Myocyte (in vitro differentiated cells): Measurements from ENCODE around the gene OR1A1. TPM values are rescaled to one million over a fixed set of nuclear protein-coding genes. Genes with fewer than 3 reads are reported as not detected.
"Not testable (repeated sequence)": the region's sequence is repeated elsewhere in the genome, so short reads cannot be mapped to it uniquely, and the experiment has no call there.

Experiments used
- DNase-seq: peaks from one replicate; pipeline ENCODE4 v3.0.0-alpha.2; 2012; ENCODE audit warnings: low read depth
- polyA plus RNA-seq: library from polyadenylated mRNA; unstranded; fragments of >200 nt; gene quantifications from one replicate; pipeline ENCODE4 v1.2.1, GENCODE V29; 2012; ENCODE audit warnings: missing spikeins
- total RNA-seq: library from RNA; depleted of rRNA; stranded (reverse); fragments of >200 nt; gene quantifications from 2 replicates; pipeline ENCODE4 v1.2.3, GENCODE V29; 2014

Gene OR1A1, protein sequence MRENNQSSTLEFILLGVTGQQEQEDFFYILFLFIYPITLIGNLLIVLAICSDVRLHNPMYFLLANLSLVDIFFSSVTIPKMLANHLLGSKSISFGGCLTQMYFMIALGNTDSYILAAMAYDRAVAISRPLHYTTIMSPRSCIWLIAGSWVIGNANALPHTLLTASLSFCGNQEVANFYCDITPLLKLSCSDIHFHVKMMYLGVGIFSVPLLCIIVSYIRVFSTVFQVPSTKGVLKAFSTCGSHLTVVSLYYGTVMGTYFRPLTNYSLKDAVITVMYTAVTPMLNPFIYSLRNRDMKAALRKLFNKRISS
- total RNA-seq, result not detected in 2 replicates
- not detected for polyA plus RNA-seq

DNA sequence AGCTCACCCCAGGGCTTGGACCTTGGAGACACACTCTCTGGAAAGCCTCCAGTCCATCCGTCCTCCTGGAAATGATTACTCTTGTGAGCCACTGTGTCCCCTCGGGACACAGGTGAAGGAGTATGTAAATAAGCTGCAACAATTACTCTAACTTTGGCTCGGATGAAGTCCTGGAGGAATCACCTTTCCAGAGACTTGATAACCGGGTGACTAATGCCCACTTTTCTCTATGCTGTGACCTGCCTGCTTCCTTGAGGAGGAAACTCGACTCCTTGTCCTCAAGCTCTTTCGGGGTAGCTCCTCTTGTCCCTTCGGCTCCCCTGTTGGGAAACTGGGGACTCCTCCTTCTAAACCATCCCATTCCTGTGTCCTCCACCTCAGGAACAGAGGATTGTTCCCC, at the start of gene OR1A1:
OR1A1 (plus strand) TSS at position 301 of the 400 bp plus-strand sequence. CDS start 7,954 bp downstream, outside the sequence.
- no peak for DNase-seq

DNA sequence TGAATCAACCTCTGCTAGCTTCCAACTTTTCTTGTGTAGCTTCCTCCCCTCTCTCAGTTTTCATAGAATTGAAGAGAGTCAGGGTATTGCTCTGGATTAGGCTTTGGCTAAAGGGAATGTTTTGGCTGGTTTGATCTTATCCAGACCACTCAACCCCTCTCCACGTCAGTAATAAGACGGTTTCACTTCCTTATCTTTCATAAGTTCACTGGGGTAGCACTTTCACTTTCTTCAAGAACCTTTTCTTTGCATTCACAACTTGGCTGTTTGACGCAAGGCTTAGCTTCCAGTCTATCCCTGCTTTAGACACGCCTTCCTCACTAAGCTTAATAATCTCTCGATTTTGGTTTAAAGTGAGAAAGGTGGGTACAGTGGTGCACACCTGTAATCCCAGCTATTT, 39.9 kb upstream of the OR1A1 start:
- DNase-seq, result no peak

DNA sequence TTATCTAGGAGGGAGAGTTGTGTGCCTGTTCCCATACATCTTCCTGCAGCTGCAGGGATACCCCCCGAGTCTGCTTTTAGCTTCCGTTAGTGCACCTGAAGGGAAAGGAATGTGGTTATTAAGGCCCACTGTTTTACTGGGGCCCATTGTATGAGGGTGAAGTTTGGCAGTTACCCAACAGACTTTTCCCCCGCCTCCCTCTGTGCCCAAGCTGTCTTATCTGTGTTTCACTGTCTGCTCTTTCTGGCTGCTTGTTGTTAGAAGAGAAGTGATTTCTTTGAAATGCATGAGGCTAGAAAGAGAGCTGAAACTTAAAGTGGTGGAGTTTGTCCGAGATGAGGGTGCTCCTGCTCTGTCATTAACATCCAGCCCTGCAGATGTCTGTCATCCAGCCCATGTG, 17.5 kb upstream of the OR1A1 start:
- no peak for DNase-seq

DNA sequence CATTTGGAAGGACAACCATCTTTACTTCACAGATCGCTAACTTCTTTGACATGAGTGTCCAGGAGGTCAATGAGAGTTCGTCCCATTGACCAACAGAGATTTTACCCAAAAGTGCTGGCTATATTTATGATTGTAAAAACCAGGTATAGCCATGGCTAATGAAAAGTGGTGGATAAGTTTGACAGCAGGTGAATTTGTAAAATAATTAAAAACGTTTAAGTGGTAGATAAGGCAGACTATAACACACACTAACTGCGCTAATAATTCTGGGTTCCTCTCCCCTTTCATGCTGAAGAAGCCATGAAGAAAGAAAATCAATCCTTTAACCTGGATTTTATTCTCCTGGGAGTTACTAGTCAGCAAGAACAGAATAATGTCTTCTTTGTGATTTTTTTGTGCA, 10.2 kb upstream of the OR1A1 start, which contains the start of gene OR1A2:
OR1A2 (plus strand) TSS at position 301 of the 400 bp plus-strand sequence; CDS start at position 301, 0 bp downstream.
- no peak for DNase-seq

DNA sequence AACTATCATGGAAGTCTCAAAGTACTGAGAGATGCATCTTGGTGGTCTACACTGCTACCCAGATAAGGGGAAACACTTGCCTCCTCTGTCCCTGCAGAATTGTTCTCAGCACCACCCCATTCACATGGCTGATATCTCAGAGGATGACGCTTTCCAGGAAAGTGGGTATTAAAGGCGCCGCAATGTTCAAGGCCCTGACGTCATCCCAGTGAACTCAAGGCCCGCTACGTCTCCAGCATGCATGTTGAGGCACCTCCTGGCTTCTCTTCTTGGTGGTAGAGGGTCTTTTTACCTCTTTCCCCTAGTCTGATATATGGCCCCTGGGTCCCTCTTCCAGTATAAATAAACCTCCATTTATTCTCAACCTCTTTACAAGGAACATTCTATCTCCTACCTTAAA, 1.0 kb downstream of the OR1A1 start:
- DNase-seq, result no peak

DNA sequence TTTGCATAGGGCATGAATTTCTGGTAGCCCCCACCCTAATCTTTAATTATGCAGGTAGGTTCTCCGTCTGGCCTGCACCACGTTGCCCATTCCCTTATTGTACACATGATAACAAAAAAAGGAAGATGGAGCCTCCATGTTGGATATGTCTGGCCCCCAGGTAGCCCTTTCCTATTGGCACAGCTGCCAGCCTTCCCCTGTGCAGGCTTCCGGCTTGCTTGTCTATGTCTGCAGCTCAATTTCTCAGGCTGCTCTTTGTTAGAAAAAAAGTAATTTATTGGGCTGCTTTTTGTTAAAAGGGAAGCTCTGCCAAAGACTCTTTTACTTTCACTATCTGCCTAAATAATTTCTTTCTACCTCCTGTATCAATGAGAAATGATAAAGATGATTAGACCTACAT, 5.5 kb downstream of the OR1A1 start:
- no peak for DNase-seq

DNA sequence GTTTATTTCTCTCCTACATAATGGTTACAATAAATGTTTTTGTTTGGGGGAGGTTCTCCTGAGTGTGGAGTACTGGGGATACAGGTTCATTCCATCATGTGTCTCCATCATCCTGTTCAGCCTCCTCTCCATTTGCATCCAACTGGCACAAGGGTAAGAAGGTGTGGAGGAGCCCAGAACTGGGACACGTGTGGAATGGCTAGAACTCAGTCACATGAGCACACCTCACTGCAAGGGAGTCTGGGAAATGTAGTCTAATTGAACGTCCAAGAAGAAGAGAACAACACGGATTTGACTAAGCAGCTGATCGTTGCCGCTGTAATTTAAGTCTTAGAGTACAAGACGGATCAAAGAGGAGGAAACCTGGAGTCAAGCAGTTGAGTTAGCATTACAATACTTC, 6.1 kb downstream of the OR1A1 start:
- no peak for DNase-seq

DNA sequence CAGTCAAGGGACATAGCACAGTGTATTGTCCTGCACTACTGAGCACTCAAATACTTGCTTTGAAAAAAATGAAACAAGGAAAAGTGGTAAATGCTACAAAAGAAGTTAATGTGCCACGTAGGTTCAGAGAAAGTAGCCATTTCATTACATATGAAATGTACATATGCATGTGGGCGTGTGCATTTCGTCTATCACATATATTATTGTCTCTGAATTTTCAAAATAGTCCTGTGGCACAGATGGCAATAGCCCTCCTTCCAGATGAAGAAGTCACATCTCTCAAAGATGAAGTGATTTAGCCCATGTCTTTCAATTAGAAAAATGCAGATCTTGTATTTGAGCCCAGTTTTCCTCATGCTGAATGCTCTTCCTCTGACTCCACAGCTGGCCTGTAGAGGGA, 12.5 kb downstream of the OR1A1 start:
- not testable (repeated sequence) for DNase-seq

DNA sequence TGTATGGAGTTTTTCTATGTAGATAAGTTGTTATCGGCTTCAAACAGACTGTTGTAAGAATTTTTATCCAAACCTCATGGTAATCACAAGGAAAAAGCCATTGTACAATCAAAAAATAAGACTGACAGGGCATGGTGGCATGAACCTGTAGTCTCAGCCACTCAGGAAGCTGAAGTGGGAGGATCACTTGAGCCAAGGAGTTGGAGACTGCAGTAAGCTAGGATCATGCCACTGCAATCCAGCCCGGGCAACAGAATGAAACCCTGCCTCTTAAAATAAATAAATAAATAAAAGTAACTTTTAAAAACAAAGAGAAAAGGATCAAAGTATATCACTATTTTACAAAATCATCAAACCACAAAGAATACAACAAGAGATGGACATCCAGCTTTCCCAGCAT, 14.4 kb downstream of the OR1A1 start:
- no peak for DNase-seq

DNA sequence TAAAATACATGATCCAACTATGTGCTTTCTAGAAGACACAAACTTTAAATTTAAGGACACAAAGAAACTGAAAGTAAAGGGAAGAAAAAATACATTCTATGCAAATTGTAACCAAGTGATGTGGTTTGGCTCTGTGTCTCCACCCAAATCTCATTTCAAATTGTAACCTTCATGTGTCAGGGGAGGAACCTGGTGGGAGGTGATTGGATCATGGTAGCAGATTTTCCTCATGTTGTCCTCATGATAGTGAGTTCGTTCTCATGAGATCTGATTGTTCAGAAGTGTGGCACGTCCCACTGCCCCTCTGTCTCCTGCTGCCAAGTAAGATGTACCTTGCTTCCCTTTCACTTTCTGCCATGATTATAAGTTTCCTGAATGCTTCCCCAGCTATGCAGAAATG, 15.0 kb downstream of the OR1A1 start:
- DNase-seq, result no peak

DNA sequence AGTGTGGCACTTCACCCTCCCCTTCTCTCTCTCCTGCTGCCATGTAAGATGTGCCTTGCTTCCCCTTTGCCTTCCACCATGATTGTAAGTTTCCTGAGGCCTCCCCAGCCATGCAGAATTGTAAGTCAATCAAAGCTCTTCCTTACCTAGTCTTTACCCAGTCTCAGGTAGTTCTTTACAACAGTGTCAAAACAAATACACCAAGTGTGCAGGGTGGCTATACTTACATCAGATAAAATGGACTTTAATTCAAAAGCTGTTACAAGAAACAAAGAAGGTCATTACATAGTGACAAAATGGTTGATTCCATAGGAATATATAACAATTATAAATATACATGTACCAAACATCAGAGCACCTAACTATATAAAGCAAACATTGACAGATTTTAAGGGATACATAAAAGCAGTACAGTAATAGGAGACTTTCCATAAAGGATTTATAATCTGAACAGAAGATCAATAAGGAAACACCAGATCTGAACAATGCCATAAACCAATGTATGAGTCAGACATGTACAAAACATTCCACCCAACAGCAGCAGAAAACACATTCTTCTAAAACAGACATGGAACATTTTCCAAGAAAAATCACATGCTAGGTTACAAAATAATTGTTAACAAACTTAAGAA, 17.4 kb downstream of the OR1A1 start:
- not testable (repeated sequence) for DNase-seq

DNA sequence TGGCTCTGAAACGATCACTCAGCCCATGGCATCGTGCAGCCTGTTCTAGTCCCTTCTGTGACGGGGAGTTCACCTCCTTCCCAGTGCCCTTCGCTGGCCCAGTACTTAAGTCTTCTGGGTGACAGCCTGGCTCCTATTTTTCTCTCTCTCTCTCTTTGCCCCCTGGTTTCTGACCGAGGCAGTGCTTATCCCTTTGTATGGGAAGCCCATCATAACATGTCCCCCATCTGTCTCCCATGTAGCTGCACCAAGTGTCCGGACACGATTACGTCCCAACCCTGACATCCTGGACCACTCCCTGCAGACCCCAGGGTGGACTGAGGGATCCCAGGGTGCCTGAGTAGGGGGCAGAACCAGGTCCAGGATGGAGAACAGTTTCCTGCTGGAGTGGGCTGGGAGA, 24.8 kb downstream of the OR1A1 start:
- not testable (repeated sequence) for DNase-seq

DNA sequence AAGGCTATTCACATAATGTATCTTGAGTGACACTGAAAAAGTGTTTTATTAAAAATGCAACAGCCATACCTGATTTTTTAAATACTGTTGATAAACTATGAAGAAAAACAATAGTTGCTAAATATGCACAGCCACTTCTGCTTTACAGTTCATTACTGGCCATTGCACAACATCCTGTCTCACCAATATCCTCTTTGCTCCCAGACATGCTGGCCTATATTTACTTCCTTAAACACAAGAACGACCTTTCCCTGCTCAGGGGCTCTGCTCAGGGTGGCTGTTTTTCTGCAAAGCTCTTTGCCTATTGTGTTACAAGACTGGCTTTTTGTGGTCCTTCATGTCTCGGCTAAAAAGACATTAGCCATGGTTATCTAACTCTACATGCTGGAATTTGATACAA, 31.2 kb downstream of the OR1A1 start:
- not testable (repeated sequence) for DNase-seq

DNA sequence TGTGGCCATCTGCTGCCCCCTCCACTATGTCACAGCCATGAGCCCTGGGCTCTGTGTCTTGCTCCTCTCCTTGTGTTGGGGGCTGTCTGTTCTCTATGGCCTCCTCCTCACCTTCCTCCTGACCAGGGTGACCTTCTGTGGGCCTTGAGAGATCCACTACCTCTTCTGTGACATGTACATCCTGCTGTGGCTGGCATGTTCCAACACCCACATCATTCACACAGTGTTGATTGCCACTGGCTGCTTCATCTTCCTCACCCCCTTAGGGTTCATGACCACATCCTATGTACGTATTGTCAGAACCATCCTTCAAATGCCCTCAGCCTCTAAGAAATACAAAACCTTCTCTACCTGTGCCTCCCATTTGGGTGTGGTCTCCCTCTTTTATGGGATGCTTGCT, 33.6 kb downstream of the OR1A1 start:
- DNase-seq, result not testable (repeated sequence)

DNA sequence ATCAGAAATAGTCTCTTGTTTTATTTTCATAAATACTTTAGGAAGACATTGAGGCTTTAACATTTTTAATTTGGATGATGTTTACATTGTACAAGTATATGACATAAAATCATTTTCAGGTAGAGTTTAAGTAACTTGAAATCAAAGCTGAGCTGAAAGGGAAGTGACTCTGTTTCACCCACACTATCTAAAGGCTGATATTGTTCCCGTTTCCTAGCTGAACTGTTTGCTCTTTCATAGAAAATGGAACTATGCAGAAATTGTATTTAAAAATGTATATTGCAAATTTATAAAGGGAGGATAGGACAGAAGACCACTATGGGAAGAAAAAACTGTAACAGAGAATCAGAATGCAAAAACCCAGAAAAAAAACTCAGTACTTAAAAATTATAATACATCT, 37.4 kb downstream of the OR1A1 start:
- DNase-seq, result not testable (repeated sequence)

DNA sequence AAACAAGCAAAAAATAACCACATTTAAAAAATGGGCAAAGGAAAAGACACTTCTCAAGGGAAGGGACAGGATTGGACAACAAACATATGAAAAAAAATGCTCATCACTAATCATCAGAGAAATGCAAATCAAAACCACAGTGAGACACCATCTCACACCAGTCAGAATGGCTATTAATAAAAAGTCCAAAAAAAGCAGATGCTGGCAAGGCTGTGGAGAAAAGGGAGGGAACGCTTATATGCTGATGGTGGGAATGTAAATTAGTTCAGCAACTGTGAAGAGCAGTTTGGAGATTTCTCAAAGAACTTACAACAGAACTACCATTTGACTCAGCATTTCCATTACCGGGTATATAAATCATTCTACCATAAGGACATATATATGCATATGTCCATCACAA, 41.5 kb downstream of the OR1A1 start:
- not testable (repeated sequence) for DNase-seq

DNA sequence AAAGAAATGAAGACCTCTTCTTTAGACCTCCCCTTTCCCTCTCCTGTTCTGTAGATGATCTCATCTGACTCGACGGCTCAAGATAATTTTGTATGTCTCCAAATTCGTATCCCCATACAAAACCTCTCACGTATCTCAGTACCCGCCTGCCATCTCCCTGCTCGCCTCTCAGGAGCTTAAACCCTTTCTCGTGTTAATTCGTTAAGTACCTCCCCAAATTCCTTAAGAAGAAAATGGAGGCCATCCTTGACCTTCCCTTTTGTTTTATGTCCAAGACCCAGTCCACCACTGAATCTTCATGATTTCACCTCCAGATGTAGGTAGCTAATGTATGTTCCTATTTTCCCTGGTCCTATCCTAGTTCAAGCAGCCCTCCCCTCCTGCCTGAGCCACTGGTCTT, 49.1 kb downstream of the OR1A1 start:
- no peak for DNase-seq

DNA sequence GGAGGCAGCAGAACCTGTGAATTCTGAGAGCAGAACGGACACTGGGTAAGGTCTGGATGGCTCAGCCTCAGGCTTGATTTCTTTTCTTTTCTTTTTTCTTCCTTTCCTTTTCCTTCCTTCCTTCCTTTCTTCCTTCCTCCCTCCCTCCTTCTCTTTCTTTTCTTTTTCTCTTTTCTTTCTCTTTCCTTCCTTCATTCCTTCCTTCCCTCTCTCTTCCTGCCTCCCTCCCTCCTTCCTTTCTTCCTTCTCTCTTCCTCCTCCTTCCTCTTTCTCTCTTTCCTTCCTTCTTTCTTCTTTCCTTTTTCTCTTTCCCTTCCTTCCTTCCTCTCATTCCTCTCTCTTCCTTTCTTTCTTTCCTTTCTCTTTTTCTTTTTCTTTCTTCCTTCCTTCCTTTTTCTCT, 52.7 kb downstream of the OR1A1 start:
- DNase-seq, result no peak

DNA sequence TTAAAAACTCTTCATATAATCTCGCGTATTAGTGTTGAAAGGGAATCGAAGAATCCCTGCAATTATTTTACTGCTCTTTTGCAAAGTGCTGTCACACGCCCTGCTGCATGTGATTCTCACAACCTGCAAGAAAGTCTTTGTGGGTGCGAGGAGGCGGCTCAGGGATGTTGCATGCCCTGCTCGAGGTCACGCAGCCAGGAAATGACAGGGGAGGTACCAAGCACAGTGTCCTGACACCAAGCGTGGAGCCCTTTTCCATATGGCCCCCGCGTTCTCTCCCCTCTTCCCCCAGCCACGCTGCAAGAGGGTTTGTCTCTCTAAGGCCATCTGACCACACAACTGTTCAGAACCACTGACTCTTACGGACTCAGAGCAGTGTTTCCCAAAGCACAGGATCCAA, 53.1 kb downstream of the OR1A1 start:
- no peak for DNase-seq
